ENCODE data around the gene TP53I13.

DNA sequence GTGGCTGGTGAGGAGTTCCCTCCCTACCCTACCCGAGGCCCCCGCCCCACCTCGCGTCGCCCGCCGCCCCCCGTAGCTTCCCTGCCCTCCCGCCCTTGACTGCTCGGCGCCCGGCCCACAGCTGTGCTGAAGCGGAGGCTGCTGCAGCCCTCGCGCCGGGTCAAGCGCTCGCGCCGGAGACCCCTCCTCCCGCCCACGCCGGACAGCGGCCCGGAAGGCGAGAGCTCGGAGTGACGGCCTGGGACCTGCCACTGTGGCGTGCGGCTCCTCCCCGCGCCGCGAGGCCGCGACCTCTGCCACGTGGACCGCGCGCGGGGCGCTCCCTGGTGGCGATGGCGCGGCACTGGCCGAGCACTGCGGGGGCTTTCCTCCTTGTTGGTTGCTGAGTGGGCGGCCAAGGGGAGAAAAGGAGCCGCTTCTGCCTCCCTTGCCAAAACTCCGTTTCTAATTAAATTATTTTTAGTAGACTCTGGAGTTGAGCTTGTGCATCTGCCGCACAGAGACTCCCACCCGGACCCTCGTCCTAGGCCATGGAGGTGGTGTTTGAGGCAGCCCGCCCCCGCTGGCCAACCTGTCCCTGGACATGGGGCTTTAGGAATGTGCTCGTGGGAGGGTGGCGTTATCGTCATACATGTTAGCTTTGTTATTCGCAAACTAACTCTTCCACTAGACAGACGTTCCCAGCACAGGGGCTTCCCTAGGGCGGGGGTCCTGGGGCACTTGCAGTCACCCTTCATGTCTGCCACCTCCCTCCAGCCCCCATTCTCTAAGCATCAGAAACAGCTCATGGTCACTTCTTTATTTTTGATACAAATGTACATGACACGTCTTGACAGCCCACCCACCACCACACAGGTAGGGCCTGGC is 4.4 kb downstream of the TP53I13 start:
- peak; percentile 71 for TF ChIP-seq CTCF (IDR thresholded peaks at IDR 0.05; ENCODE audit: low read depth, low read length)
- TF ChIP-seq EZH2phosphoT487 (IDR thresholded peaks at IDR 0.05; ENCODE audit: low read depth): no peak

All from OCI-LY3 (cell line).